HEK293 (cell line): ENCODE measurements around the gene PDZD2.
"Not testable (repeated sequence)": the region's sequence is repeated elsewhere in the genome, so short reads cannot be mapped to it uniquely, and the experiment has no call there.

ENCODE experiments used
- CTCF ChIA-PET: fragments of 350-600 bp; formaldehyde crosslinking; extraction: SDS; loops from one replicate; lab custom pipeline; 2021; ENCODE audit warnings: antibody characterized with exemption; lab: Yijun Ruan, JAX
- POLR2A ChIA-PET: fragments of 300-600 bp; formaldehyde crosslinking; extraction: SDS; loops from one replicate; lab custom pipeline; 2020; ENCODE audit warnings: antibody characterized with exemption, inconsistent platforms; lab: Yijun Ruan, JAX
- H3K27ac ChIP-seq: fragments of 200-500 bp; sonication (Bioruptor generic); 2 replicates; pipeline ENCODE4 v1.5.1; 2014; ENCODE audit warnings: low read depth, low read length, control low read depth, inconsistent platforms; ENCODE audit errors: extremely low read depth
- H3K36me3 ChIP-seq, 2 experiments: fragments of 200-500 bp in 1 of 2; sonication (Bioruptor generic) in 1 of 2; 1 replicate in 1 of 2; 2 replicates in 1 of 2; pipeline ENCODE4 v1.5.1; 2014 to 2017; ENCODE audit warnings: inconsistent platforms in 2 of 2, low read length in 2 of 2; ENCODE audit not compliant: control insufficient read depth in 2 of 2, insufficient read depth in 1 of 2
- H3K4me1 ChIP-seq: fragments of 200-500 bp; sonication (Bioruptor generic); 2 replicates; pipeline ENCODE4 v1.5.1; 2014; ENCODE audit warnings: mild to moderate bottlenecking, low read length, inconsistent platforms; ENCODE audit not compliant: control insufficient read depth, insufficient read depth
- H3K4me3 ChIP-seq: 2 replicates; pipeline ENCODE4 v1.5.1; 2011; ENCODE audit warnings: low read depth, mild to moderate bottlenecking, control low read depth, low read length, moderate library complexity
- H3K9me3 ChIP-seq: fragments of 200-500 bp; sonication (Bioruptor generic); 2 replicates; pipeline ENCODE4 v1.5.1; 2014; ENCODE audit warnings: low read depth, low read length, inconsistent platforms; ENCODE audit not compliant: control insufficient read depth, insufficient read depth
- CTCF ChIP-seq: fragments of 450-650 bp; formaldehyde crosslinking; IDR thresholded peaks from 2 replicates; pipeline ENCODE4 v1.5.1; 2016; ENCODE audit warnings: missing biosample characterization, missing genetic modification characterization
- EGR2 ChIP-seq: fragments of 450-650 bp; formaldehyde crosslinking; IDR thresholded peaks from 2 replicates; pipeline ENCODE4 v1.5.1; 2016; ENCODE audit warnings: low read depth, missing biosample characterization, missing genetic modification characterization
- MEIS1 ChIP-seq: sonication (generic); formaldehyde crosslinking; IDR thresholded peaks from 2 replicates; pipeline ENCODE4 v1.8.1; 2022; ENCODE audit warnings: missing genetic modification reagents, mild to moderate bottlenecking, borderline replicate concordance
- SALL2 ChIP-seq: fragments of 450-650 bp; formaldehyde crosslinking; IDR thresholded peaks from 2 replicates; pipeline ENCODE4 v1.5.0; 2017; ENCODE audit warnings: missing biosample characterization, mild to moderate bottlenecking, missing genetic modification characterization, borderline replicate concordance
- WT1 ChIP-seq: fragments of 450-650 bp; formaldehyde crosslinking; IDR thresholded peaks from 2 replicates; pipeline ENCODE4 v1.5.1; 2016; ENCODE audit warnings: missing biosample characterization, missing genetic modification characterization
- ZBTB6 ChIP-seq: fragments of 450-650 bp; formaldehyde crosslinking; IDR thresholded peaks from 2 replicates; pipeline ENCODE4 v1.5.1; 2017; ENCODE audit warnings: missing biosample characterization, missing genetic modification characterization
- ZBTB7A ChIP-seq: fragments of 450-650 bp; formaldehyde crosslinking; IDR thresholded peaks from 2 replicates; pipeline ENCODE4 v1.5.1; 2016; ENCODE audit warnings: low read depth, missing biosample characterization, missing genetic modification characterization
- ZEB2 ChIP-seq: fragments of 450-650 bp; formaldehyde crosslinking; IDR thresholded peaks from 2 replicates; pipeline ENCODE4 v1.5.1; 2016; ENCODE audit warnings: missing biosample characterization, missing genetic modification characterization
- ZNF146 ChIP-seq: fragments of 450-650 bp; formaldehyde crosslinking; IDR thresholded peaks from 2 replicates; pipeline ENCODE4 v1.5.1; 2016; ENCODE audit warnings: missing biosample characterization, missing genetic modification characterization
- ZNF16 ChIP-seq: fragments of 450-650 bp; formaldehyde crosslinking; IDR thresholded peaks from 2 replicates; pipeline ENCODE4 v1.5.1; 2016; ENCODE audit warnings: low read depth, missing biosample characterization, missing genetic modification characterization
- ZNF169 ChIP-seq: fragments of 450-650 bp; formaldehyde crosslinking; IDR thresholded peaks from 2 replicates; pipeline ENCODE4 v1.5.1; 2016; ENCODE audit warnings: missing biosample characterization, missing genetic modification characterization
- ZNF416 ChIP-seq: fragments of 450-650 bp; formaldehyde crosslinking; IDR thresholded peaks from 2 replicates; pipeline ENCODE4 v1.5.1; 2016; ENCODE audit warnings: missing biosample characterization, missing genetic modification characterization
- ZNF513 ChIP-seq: fragments of 450-650 bp; IDR thresholded peaks from 2 replicates; pipeline ENCODE4 v1.5.1; 2018; ENCODE audit warnings: missing biosample characterization, missing genetic modification characterization
- ZNF521 ChIP-seq: fragments of 450-650 bp; formaldehyde crosslinking; IDR thresholded peaks from 2 replicates; pipeline ENCODE4 v1.5.1; 2017; ENCODE audit warnings: missing biosample characterization, mild to moderate bottlenecking, missing genetic modification characterization
- ZNF623 ChIP-seq: fragments of 450-650 bp; formaldehyde crosslinking; IDR thresholded peaks from 2 replicates; pipeline ENCODE4 v1.5.1; 2016; ENCODE audit warnings: missing biosample characterization, missing genetic modification characterization
- ZNF660 ChIP-seq: fragments of 450-650 bp; IDR thresholded peaks from 2 replicates; pipeline ENCODE4 v1.5.1; 2018; ENCODE audit warnings: missing biosample characterization, mild to moderate bottlenecking, missing genetic modification characterization
- ZNF837 ChIP-seq: fragments of 450-650 bp; formaldehyde crosslinking; IDR thresholded peaks from 2 replicates; pipeline ENCODE4 v1.5.1; 2016; ENCODE audit warnings: missing biosample characterization, missing genetic modification characterization

The PDZD2 gene

GRCh38 chr5:32076699-32077695 lies 438.1 kb downstream of the PDZD2 start (continued):
- TF ChIP-seq SALL2 (no peak), EGR2 (tag by site-specific recombination) (no peak), ZNF16 (tag by site-specific recombination) (no peak), ZNF513 (tag by site-specific recombination) (no peak), ZNF169 (tag by site-specific recombination) (no peak), ZNF623 (tag by site-specific recombination) (no peak), ZNF416 (tag by site-specific recombination) (no peak), ZNF521 (tag by site-specific recombination) (no peak), ZNF837 (no peak), ZNF660 (tag by site-specific recombination) (peak; percentile 50; the same call in 1 of the 2 replicates), ZEB2 (no peak), CTCF (tag by site-specific recombination) (peak; percentile 61), ZBTB7A (no peak), ZBTB6 (tag by site-specific recombination) (no peak), WT1 (no peak), MEIS1 (CRISPR knock-in tag) (no peak)

DNA sequence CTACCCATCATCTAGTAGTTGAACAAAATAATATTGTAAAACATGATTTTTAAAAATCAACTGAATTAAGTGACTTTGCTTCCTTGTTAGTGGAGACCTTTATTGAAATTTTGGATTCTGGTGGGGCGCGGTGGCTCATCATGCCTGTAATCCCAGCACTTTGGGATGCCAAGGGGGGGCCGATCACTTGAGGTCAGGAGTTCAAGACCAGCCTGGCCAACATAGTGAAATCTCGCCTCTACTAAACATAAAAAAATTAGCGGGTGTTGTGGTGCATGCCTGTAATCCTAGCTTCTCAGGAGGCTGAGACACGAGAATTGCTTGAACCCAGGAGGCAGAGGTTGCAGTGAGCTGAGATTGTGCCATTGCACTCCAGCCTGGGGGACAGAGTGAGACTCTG lies 439.9 kb downstream of the PDZD2 start:
- H3K9me3 ChIP-seq, H3K27ac ChIP-seq, H3K4me1 ChIP-seq, H3K4me3 ChIP-seq, H3K36me3 ChIP-seq: not testable (repeated sequence)
- ChIA-PET POLR2A (interaction anchor here (0.6 to 0.7 kb wide), 3 partner anchors 1148 to 1752 kb away, joined by 4 to 5 read pairs (median 4); partner anchors contain the start of gene TARS1), CTCF (interaction anchor here (0.6 to 6.6 kb wide), 6 partner anchors 20 to 855 kb away, joined by 3 to 119 read pairs (median 3); no protein-coding TSS in a partner anchor)

DNA sequence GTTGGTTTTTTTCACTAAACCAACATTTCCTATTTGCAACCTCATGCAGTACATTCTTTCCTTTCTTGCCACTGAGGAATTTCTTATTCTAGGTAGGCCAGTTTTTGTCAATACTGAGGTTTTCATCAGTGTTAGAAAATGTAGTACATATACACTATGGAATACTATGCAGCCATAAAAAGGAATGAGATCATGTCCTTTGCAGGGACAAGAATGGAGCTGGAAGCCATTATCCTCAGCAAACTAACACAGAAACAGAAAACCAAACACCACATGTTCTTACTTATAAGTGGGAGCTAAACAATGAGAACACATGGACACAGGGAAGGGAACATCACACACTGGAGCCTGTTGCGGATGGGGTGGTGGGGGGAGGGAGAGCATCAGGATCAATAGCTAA lies 441.6 kb downstream of the PDZD2 start:
- not testable (repeated sequence) for H3K4me1 ChIP-seq
- TF ChIP-seq ZNF146 (tag by site-specific recombination), result peak; percentile 87
- TF ChIP-seq, all 188 proteins: peak for 1; not testable (repeated sequence) for 187
- H3K27ac ChIP-seq, POLR2A ChIA-PET, H3K9me3 ChIP-seq, H3K4me3 ChIP-seq, H3K36me3 ChIP-seq: not testable (repeated sequence)
- CTCF ChIA-PET, result interaction anchor here (6.6 kb wide), 1 partner anchor 255 kb away, joined by 119 read pairs; no protein-coding TSS in a partner anchor
